ENCODE measurements around the gene UBA52. TPM values are rescaled to one million over a fixed set of nuclear protein-coding genes. Genes with fewer than 3 reads are reported as not detected.
"Not testable (repeated sequence)": the region's sequence is repeated elsewhere in the genome, so short reads cannot be mapped to it uniquely, and the experiment has no call there.

UBA52 gene
- 1,000 to 10,000 TPM in 1 of 2 donors, 100 to 1,000 TPM in 1; 991 to 1,174 TPM for total RNA-seq

GRCh38 chr19:18571564-18572344, at the start of gene UBA52:
Gene UBA52, plus strand, starts transcription at chr19:18571857. Its CDS starts 1,444 bp downstream, at chr19:18573301.
- Histone ChIP-seq H3K9ac (ENCODE audit: low read depth in 2 of 2, low read length in 2 of 2) (peak within 1 kb of the TSS; percentile 94), H3K27ac (peak within 1 kb of the TSS; percentile 46), H3K4me1 (peaks cover 14% of the 10 kb centered on the region), H3K9me3 (no peaks in the 10 kb centered on the region), H3K27me3 (no peaks in the 10 kb centered on the region), H3K4me3 (peak within 1 kb of the TSS; percentile 61), H3K36me3 (peaks cover 3% of the 10 kb centered on the region)
- intact Hi-C loops (cut with DNase I), result no loop called here
- DNase-seq, result peak; percentile 99
- TF ChIP-seq, protein P1, sequence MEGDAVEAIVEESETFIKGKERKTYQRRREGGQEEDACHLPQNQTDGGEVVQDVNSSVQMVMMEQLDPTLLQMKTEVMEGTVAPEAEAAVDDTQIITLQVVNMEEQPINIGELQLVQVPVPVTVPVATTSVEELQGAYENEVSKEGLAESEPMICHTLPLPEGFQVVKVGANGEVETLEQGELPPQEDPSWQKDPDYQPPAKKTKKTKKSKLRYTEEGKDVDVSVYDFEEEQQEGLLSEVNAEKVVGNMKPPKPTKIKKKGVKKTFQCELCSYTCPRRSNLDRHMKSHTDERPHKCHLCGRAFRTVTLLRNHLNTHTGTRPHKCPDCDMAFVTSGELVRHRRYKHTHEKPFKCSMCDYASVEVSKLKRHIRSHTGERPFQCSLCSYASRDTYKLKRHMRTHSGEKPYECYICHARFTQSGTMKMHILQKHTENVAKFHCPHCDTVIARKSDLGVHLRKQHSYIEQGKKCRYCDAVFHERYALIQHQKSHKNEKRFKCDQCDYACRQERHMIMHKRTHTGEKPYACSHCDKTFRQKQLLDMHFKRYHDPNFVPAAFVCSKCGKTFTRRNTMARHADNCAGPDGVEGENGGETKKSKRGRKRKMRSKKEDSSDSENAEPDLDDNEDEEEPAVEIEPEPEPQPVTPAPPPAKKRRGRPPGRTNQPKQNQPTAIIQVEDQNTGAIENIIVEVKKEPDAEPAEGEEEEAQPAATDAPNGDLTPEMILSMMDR (IDR thresholded peaks at IDR 0.05), result no peak

DNA sequence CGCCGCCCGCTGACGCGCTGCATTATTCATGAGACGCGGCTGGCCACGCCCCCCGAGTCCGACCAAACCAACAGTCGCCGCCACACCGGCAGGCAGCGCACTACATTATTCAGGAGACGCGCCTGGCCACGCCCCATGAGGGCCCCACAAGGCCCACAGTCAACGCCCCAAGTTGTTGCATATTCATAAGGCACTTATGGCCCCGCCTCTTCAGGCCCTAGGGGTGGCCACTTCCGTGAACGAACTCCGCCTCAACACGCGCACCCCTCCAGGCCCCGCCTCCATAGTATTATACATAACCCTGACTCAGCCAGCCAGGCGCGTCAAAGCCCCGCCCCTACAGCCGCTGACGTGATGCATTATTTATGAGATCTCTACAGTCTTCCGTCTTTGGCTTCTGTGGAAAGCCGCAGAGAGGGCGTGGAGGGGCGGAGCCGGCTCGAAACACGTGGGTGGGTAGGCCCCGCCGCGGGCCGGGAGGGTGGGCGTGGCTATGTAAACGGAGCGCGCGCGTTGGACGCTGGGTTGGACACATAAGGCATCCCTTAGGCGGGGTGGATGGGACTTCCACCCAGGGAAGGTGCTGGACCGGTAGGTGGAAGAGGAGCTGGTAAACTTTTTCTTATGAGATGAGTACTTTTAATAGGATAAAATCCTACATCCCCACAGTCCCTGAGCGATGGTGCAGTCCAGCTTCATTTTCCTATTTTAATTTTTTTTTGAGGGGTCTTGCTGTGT, 49.4 kb upstream of the UBA52 start:
- peak overlapping the region; percentile 88 to 100 for H3K9ac ChIP-seq (ENCODE audit: low read depth in 2 of 2, low read length in 2 of 2)
- H3K27ac ChIP-seq, result peak overlapping the region; percentile 95
- intact Hi-C loops (cut with DNase I), result no loop called here
- H3K4me1 ChIP-seq, result peaks cover 7% of the 10 kb centered on the region
- TF ChIP-seq, protein P1 (IDR thresholded peaks at IDR 0.05), result no peak
- H3K4me3 ChIP-seq, result peak overlapping the region; percentile 100
- H3K36me3 ChIP-seq, result no peaks in the 10 kb centered on the region
- H3K27me3 ChIP-seq, result no peaks in the 10 kb centered on the region
- DNase-seq, result peak; percentile 100
- H3K9me3 ChIP-seq, result no peaks in the 10 kb centered on the region

DNA sequence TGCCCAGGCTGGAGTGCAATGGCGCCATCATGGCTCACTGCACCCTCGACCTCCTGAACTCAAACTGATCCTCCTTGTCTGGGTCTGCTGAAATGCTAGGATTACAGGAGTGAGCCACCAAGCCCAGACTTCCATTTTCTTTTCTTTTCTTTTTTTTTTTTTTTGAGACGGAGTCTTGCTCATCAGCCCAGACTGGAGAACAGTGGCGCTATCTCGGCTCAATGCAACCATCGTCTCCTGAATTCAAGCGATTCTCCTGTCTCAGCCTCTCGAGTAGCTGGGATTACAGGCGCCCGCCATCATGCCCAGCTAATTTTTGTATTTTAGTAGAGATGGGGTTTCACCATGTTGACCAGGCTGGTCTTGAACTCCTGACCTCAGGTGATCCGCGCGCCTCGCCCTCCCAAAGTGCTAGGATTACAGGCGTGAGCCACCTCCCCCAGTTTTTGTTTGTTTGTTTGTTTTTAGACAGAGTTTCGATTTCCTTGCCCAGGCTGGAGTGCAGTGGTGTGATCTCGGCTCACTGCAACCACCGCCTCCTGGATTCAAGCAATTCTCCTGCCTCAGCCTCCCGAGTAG, 48.7 kb upstream of the UBA52 start:
- H3K9ac ChIP-seq (ENCODE audit: low read depth in 2 of 2, low read length in 2 of 2); intact Hi-C loops (cut with DNase I); H3K27me3 ChIP-seq; H3K4me3 ChIP-seq; H3K4me1 ChIP-seq; H3K36me3 ChIP-seq; DNase-seq; H3K9me3 ChIP-seq: not testable (repeated sequence)
- H3K27ac ChIP-seq, result peak overlapping the region; percentile 18

GRCh38 chr19:18523841-18524240, 47.8 kb upstream of the UBA52 start:
- TF ChIP-seq, protein P1 (IDR thresholded peaks at IDR 0.05), result no peak
- no peaks in the 10 kb centered on the region for H3K27me3 ChIP-seq
- no peak overlapping the region for H3K27ac ChIP-seq
- no peaks in the 10 kb centered on the region for H3K9me3 ChIP-seq
- peaks cover 5% of the 10 kb centered on the region for H3K4me1 ChIP-seq
- no peak overlapping the region for H3K9ac ChIP-seq (ENCODE audit: low read depth in 2 of 2, low read length in 2 of 2)
- H3K4me3 ChIP-seq, result no peak overlapping the region
- no peak for DNase-seq
- intact Hi-C loops (cut with DNase I), result no loop called here
- no peaks in the 10 kb centered on the region for H3K36me3 ChIP-seq

- Histone ChIP-seq H3K4me3 (no peak overlapping the region), H3K9me3 (no peaks in the 10 kb centered on the region), H3K9ac (ENCODE audit: low read depth in 2 of 2, low read length in 2 of 2) (no peak overlapping the region), H3K4me1 (no peaks in the 10 kb centered on the region), H3K27me3 (no peaks in the 10 kb centered on the region), H3K36me3 (no peaks in the 10 kb centered on the region), H3K27ac (no peak overlapping the region)
- intact Hi-C loops (cut with DNase I), result no loop called here
- DNase-seq, result no peak
- TF ChIP-seq, protein P1 (IDR thresholded peaks at IDR 0.05), result no peak
Observed at GRCh38 chr19:18526316-18526715, 45.3 kb upstream of the UBA52 start.
